NCI-H2081 (cell line): Measurements from ENCODE around the gene ADAM10.
"Not testable (repeated sequence)": the region's sequence is repeated elsewhere in the genome, so short reads cannot be mapped to it uniquely, and the experiment has no call there.

ENCODE experiments used
- DNase-seq, 2 experiments: peaks; one replicate each; lab custom pipeline; 2025; lab: John Stamatoyannopoulos, UW

ADAM10 gene

DNA sequence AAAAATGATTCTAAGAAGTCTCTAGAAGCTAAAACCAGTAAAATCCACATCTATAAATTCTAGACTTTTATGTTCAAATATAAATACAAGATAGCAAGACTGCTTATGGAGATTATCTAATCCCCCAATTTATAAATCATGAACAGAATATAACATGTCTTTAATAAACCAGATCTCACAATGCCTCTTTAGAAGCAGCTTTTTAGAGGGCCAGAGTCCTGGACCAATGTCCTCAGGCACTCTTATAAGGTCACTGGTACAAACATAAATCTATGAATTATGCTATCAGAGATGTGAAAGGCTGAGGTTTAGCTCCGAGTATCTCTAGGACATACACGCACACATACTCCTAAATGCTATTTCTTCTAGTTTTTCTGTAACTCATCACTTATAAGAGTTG lies 78.3 kb downstream of the ADAM10 start:
- DNase-seq: no peak

DNA sequence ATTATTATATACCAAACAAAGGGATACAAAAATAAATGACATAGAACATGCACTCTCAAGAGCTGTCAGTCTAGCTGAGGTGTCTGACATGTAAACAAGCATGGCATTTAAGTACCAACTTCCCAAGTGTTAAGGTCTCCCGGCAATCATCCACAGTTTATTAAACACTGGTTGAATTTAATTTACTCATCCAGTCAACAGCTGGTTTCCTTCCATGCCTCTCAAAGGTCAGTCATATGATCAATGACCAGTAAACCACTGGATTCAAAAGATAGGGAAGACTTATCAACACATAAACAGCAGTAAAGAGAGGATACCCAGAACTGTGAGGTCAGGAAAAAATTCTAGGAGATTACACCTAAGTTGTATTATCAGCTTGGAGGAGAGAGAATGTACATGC lies 80.4 kb downstream of the ADAM10 start:
- no peak for DNase-seq

DNA sequence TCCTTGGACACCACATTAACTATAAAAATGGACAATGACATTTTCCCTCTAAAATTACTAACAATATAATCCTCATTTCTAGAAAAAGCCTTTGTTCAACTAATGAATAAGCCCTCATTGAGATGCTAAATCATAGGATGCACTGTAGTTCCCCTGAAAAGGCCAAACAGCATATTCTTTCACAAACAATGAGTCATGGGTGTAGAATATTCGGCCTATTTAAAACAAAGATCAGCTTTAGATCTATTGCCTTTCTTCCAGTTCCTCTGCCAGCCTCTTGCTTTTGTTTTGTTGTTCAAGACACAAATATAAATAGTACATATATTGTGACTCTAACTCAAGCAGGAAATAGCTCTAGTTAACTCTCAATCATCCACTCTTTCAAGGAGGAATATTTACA lies 82.5 kb downstream of the ADAM10 start:
- DNase-seq: no peak

DNA sequence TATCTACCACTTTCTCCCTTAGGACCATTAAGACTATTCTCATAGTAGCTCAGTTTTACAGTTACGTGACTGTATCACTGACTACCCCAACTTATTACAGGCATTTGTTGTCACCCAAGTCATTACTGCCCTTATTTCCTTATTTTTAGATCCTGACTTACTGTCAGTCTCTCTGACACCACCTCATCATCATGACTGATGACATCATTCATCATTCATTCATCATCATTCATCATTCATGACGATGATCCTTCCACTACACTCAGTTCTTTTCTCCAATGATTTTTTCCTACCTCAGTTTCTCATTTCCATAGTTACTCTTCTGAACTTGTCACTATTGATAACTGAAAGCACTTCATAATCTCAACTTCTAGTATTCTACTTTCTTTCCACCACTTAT lies 83.8 kb downstream of the ADAM10 start:
- DNase-seq: no peak

DNA sequence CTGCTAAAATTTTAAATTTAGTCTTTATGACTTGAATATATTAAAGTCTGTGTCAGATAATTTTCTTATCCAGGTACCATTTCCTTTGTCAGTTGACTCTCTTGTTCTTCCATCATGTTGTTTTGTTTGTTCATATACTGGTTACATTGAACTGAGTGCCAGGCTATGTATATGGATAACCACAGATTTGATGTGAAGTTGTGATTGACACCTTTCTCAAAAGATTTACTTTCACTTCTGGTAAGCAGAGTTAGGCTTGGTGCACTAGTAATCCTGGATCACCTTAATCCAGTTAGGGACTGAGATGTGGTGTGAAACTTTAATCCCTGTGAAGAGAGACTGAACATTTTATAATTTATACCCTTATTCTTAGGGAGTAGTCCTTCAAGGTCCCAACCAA lies 99.4 kb downstream of the ADAM10 start:
- DNase-seq: no peak

DNA sequence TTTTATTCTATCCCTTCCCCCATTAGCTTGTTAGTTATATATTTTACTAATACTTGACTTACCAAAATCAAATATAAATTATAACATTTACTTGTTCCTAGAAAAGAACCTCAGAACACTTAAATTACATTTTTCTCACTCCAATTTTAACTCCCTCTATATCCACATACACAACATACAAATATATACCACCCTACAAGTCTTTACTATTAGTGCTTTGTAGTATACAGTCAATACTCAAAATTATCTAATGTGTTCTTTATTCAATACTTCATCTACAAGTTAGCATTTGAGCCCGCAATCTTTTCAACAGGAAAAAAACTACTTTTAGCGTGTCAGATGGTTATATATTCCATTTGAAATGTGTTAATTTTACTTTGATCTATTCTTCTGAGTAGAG lies 100.3 kb downstream of the ADAM10 start:
- DNase-seq: no peak

DNA sequence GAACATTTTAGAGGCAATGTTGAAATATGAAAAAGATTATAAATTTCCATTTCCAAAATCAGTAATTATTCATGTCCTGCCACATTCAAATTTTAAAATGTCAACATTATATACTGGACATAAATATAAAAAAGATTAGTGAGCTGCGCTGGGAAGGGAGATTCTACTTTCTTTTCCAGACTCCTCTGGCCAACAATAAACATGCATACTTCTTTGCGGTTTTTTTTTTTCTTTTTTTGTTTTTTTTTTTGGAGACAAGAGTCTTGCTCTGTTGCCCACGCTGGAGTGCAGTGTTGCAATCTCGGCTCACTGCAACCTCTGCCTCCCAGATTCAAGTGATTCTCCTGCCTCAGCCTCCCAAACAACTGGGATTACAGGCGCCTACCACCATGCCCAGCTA lies 105.5 kb downstream of the ADAM10 start:
- no peak for DNase-seq

DNA sequence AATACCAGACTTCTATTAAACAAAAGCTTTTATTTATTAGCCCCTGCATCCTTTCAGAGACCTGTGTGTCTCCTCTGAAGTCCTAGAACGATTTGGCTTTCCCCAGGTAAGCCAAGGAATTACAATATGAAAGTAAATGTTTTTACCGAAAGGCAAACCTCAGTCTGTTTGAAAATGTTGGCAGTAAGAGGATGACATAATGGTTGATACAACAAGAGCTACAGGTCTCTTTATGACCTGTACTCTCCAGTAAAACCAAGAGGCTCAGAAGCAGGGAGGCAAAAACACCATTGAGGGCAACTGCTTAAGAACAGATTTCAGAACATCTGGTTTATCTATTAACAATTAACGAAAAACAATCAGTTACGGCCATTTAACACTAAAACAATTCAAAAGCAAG lies 107.8 kb downstream of the ADAM10 start:
- DNase-seq: no peak

DNA sequence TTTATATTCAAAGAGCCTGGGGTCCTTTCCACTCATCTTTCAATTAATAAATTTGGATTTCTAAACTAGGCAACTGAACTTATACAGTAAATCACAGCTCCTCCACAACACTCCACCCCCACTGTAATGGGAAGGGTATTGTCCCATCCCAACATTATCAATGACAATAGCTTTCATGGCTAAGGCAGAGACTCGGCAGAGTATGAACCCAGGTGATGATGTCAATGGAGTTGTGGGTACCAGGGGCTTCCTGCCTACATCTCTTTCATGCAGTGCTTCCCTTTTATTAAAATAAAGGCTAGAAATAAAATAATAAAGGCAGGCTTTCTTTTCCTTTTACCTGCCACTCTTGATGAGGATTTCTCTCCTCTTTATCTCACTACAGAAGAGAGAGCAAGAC lies 109.5 kb downstream of the ADAM10 start:
- DNase-seq: no peak

DNA sequence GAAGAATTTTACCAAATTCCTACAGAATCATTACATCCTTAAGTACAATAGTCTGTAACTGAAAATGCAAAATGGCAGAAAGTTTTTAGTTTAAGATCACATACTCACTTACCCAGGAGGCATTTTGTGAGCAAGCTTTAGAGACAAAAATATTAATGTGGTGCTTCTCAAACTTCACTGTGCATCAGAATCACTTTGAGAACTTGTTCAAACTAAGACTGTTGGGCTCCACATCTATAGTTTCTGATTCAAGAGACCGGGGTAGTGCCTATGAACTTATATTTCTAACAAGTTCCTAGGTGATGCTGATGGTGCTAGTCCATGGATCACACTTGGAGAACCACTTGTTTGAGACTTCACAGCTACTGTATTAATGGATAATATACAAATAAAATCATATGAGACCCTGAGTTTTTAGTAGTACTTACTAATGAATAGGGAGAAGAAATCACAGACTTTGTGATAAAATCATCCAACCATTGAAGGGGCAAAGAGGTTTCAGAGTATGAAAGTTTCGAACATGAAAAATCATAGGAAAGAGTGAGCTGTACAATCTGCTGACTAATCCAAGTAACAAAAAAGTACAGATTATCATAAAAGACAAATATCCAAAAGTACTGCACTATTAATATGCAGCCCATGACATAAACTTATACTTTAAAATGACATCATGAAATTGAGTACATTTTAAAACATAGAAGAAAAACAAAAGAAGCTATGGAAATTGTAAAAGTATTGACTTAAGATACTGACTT lies 110.3 kb downstream of the ADAM10 start:
- no peak for DNase-seq

DNA sequence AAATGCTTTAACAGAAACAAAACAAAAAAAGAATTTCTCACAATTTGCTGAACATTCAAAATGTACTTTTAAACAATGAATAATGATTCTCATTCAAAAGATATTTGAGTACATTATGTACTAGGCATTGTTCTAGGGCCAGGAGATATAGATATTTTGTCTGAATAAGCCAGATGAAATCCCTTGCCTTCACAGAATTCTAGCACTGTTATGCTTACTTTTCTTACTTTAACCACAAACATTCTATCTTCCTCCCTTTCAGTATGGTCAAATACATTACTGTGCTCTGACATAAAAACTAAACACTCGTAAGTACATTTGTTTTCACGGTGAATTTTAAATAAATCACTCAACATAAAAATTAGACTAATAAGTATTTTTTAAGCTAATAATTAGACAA lies 116.7 kb downstream of the ADAM10 start:
- no peak for DNase-seq

DNA sequence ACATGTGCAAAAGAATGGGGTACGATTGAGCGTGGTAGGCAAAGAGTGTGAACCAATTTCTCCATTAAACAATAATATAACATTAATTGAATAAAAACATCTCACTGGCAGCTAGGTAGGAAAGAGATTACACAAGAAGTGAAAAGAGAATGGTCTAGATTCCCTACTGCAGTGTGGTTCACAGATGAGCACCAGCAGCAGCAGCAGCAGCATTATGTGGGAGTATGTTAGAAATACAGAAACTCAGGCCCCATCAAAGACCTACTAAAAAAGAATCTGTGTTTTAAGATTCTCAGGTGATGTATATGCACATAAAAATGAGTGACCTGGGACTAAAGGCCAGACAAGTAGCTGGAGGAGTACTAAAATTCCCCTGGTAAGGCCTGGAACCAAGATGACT lies 118.2 kb downstream of the ADAM10 start:
- no peak for DNase-seq

DNA sequence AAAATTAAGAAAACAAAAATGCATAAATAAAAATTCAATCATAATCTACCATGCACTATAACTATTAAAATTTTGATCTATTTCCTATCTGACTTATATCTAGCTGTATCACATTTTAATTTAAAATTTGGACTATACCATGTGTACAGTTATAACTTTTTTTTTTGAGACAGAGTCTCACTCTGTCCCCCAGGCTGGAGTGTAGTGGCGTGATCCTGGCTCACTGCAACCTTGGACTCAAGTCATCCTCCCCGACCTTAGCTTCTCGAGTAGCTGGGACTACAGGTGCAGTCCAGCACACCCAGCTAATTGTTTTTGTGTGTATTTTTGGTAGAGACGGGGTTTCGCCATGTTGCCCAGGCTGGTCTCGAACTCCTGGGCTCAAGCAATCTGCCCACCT lies 119.9 kb downstream of the ADAM10 start:
- DNase-seq: no peak

DNA sequence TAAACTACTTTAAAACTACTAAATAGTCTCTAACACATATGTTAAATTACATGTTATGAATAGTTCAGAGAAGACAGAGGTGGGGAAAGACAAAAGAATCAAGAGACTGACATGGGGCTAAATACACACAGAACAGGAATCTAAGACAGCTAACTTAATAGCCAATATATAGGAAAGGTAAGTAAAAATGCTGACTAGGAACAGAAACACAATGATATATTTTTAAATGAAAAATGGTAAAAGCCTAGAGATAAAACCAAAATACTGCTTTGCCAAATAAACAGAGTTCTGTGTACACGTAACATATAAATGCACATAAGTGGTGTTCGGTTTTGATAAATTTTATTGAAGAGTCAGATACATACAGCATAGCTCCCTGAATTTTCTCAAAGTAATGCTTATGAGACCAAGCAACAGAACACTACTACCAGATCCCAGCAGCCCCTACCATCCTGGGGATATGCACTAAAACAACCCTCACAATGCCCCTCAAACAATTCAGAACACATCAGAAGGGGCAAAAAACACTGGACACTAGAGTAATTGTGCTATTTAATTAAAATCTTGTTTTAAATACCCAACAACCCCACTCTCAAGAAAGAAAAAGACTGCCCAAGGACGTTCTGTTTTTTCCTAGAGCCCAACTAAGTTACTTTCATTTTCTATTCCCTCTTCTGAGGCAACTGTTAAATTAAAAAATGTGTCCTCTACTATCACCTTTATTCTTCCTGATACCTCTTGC lies 121.1 kb downstream of the ADAM10 start:
- DNase-seq: no peak

DNA sequence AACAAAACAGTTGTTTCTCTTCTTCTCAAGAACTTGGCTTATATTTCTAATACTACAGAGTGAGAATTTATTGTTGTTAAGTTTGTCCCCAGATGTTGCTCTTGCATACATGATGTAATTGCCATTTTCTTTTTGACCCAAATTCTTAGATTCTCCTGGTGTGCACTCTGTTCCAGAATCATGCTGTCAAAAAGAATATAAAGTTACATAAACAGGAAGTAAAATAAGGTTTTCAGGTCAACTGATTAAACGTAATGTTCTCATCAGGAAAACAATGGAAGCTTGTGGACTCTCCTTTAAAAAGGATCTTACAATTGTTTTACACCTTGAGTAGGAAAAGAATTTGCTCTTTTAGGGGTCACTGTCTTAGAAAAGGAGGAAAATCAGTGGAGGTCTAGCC lies 121.8 kb downstream of the ADAM10 start:
- no peak for DNase-seq

DNA sequence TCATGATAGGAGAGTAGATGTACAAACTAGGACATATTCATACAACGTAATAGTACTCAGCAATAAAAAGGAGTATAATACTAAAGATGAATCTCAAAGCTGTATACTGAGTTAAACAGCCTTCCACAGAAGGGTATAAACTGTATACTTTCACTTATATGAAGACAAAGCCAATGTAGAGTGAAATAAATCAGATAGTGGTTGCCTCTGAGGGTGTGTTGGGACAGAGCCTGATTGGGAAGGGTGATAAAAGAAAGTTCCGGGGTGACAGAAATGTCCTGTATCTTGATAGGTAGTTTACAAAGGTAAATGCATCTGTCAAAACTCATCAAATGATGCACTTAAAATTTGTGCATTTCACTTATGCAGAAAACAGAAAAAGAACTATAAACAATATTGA lies 122.5 kb downstream of the ADAM10 start:
- DNase-seq: no peak

DNA sequence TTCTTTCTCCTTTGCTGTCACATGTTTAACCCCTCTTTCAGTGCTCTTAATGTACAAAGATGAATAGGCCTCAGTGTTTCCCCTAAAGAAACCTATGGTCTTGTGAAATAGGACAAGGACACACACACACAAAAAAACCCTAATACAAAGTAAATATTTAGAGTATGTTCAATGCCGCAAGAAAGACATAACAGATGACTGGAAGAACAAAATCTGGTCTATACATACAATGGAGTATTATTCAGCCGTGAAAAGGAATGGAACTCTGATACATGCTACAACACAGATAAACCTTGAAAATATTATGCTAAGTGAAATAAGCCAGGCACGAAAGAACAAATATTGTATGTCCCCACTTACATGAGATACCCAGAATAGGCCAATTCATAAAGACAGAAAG lies 123.1 kb downstream of the ADAM10 start:
- DNase-seq: no peak

DNA sequence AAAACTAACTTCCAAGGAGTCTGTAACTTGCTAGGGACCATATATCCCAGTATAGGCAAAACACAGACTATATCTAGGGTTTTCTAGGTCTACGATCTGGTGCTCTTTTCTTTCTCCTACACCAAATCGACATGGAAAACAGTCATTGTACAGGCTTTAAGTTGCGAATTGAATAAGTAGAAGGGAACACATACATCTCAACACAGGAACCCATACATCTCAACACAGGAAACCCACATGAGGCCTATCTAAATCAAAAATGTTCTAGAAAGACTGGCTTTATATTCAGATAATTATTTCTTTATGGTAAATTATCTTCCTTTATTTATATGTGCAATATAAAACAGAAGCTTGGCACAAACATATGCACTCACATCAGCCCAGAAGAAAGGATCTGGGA lies 126.6 kb downstream of the ADAM10 start:
- no peak for DNase-seq

DNA sequence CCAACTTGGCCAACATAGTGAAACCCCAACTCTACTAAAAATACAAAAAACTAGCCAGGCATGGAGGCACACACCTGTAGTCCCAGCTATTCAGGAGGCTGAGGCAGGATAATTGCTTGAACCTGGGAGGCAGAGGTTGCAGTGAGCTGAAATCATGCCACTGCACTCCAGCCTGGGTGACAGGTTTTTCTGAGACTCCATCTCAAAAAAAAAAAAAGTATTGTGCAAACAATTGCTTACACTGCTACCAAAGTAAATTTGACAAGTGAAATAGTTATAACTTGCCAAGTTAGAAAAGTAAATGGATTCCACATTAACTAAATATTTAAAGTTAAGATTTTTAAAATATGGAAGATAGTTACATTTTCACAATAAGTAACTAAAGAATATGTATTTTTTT lies 129.2 kb downstream of the ADAM10 start:
- not testable (repeated sequence) for DNase-seq

DNA sequence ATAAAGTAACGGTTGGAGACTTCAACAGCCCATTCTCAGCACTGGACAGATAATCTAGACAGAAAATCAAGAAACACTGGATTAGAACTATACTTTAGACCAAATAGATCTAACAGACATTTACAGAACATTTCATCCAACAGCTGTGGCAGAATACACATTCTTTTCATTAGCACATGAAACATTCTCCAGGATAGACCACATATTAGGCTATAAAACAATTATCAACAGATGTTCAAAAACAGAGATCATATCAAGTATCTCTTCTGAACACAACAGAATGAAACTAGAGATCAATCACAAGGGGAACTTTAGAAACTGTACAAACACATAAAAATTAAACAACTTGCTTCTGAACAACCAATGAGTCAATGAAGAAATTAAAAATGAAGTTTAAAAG lies 133.3 kb downstream of the ADAM10 start:
- DNase-seq: no peak

DNA sequence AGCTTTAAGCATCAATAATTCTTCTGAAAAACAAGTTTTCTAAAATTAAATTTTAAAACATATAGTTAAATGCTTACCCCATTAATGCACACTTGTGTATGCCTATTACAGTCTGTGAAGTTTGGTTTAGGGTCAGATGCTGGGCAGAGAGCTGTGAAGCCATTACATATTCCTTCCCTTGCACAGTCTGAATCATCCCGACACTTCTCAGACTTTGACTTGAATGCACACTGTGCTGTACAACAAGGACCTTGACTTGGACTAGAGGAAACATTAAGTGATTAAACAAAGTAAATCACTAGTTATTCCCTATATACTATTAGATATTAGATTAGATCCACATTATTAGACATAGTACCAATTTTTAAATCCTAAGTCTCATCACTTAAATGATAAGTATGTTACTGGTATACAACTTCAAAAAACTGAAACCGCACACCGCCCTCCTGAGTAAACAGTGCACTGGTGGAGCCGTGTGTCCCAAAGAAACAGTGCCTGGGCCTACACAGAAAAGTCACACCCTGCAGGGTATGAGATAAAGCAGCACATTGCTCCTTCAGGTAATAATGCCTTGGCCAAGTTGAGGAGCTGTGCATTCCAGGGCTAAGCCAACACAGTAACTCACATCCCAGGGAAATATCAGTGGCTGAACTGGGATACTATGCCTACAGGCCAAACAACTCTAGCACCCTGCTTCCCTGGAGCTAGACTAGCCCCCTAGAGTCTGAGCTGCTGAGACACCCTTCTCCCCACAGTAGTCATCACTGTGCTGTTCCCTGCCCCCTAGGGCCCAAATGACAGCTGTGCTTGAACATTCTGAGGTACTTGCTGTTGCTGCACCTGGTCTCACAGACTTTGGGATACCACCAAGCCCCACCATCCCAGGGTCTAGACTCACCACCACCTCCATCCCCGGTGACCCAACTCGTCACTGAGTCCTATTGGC lies 137.5 kb downstream of the ADAM10 start:
- no peak for DNase-seq

DNA sequence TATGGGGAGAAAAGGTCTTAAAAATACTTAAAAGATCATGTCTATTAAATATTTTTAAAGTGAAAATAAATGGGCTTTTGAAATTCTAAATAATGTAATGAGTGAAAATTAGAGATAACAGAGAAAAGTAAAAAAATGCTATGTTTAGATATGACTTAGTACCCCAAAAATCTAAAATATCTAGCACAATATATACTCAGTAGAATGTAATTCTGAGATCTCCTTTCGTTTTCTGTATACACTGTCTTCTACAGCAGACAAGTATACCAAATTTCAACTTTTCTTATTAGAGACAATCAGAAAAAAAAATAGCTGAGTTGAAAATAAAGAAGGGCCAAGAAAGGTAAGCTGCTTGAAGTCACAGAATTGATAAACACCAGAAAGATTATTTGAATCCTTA lies 140.8 kb downstream of the ADAM10 start:
- DNase-seq: no peak

DNA sequence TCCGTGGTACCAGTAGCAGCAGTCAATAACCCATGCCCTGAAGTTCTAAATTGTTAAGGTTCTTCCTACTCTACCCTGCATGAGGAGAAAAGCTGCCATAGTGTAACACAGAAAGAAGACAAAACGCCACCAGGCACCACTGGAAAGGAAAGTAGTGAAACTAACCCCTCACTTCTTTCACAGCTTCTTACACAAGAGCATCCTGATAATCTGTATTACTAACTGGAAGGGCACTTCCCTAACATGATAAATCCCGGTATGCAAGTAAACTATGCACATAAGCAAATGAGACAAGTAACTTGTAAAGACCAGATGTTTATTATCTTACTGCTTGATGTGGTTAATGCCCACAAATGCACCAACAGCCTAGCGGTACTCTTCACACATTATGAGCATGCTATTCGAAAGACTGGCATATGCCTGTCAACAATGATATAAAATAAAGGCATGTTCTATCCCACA lies 141.3 kb downstream of the ADAM10 start:
- no peak for DNase-seq
